T47D (cell line): Measurements from ENCODE around the gene SERPINF2.
"Not testable (repeated sequence)": the region's sequence is repeated elsewhere in the genome, so short reads cannot be mapped to it uniquely, and the experiment has no call there.

Source experiments
- DNase-seq, 2 experiments: peaks; one replicate each; pipeline versions ENCODE4 v3.0.0 to v3.0.0-alpha.2; 2011 to 2012; ENCODE audit warnings: low read depth in 1 of 2, low spot score in 1 of 2
- JUND ChIP-seq: IDR thresholded peaks from 2 replicates; pipeline ENCODE4 v1.6.1; 2012; ENCODE audit warnings: low read depth
- in situ Hi-C: cut with HindIII; loops from 2 replicates; pipeline ENCODE4 v1.10.0; 2016; ENCODE audit warnings: low sequenced_read_pairs, low pct_unique_long_range_greater_than_20kb

Gene SERPINF2

GRCh38 chr17:1742371-1743087 lies at the start of gene SERPINF2:
SERPINF2 (plus strand) TSS chr17:1742871; CDS start chr17:1744996, 2,125 bp downstream.
- no peak for TF ChIP-seq JUND
- no peak for DNase-seq
- in situ Hi-C loops, result no loop called here

- in situ Hi-C loops, result no loop called here
- TF ChIP-seq JUND, result no peak
- DNase-seq, result no peak
These were observed 49.3 kb upstream of the SERPINF2 start for GRCh38 chr17:1693339-1693738.

- no peak for DNase-seq
- in situ Hi-C loops, result no loop called here
These were observed 47.3 kb upstream of the SERPINF2 start for GRCh38 chr17:1695365-1695764.

GRCh38 chr17:1697681-1698080 lies 45.0 kb upstream of the SERPINF2 start:
- in situ Hi-C loops, result no loop called here
- no peak for TF ChIP-seq JUND
- peak; percentile 52 to 57 for DNase-seq

More at GRCh38 chr17:1695365-1695764, 47.3 kb upstream of the SERPINF2 start:
- TF ChIP-seq JUND, result no peak

GRCh38 chr17:1699891-1700290 lies 42.8 kb upstream of the SERPINF2 start:
- DNase-seq, in situ Hi-C loops: not testable (repeated sequence)

GRCh38 chr17:1703063-1703462 lies 39.6 kb upstream of the SERPINF2 start:
- in situ Hi-C loops, result no loop called here
- DNase-seq, result no peak
- TF ChIP-seq JUND, result no peak

- in situ Hi-C loops, result no loop called here
- no peak for TF ChIP-seq JUND
- DNase-seq, result no peak
These were observed 37.7 kb upstream of the SERPINF2 start for GRCh38 chr17:1705004-1705403.

GRCh38 chr17:1707107-1707506 lies 35.6 kb upstream of the SERPINF2 start:
- no peak for TF ChIP-seq JUND
- in situ Hi-C loops, result no loop called here
- DNase-seq, result no peak

GRCh38 chr17:1708791-1709346 lies 33.8 kb upstream of the SERPINF2 start:
- in situ Hi-C loops, DNase-seq: not testable (repeated sequence)

GRCh38 chr17:1709403-1709951 lies 33.2 kb upstream of the SERPINF2 start:
- TF ChIP-seq JUND, result no peak
- in situ Hi-C loops, result no loop called here

GRCh38 chr17:1709971-1710806 lies 32.5 kb upstream of the SERPINF2 start, which contains the start of gene TLCD2:
TLCD2 (minus strand) TSS chr17:1710377; CDS start chr17:1710242, 135 bp downstream.
- in situ Hi-C loops, result no loop called here
- TF ChIP-seq JUND, result no peak
- peak; percentile 76 to 77 for DNase-seq

More at GRCh38 chr17:1709403-1709951, 33.2 kb upstream of the SERPINF2 start:
- DNase-seq, result peak in 1 of 2 experiments; percentile 32

- DNase-seq, result no peak
- in situ Hi-C loops, result no loop called here
- TF ChIP-seq JUND, result no peak
These were observed 31.7 kb upstream of the SERPINF2 start for GRCh38 chr17:1710807-1711553.
